Fibroblast of skin of right biceps (primary cell): ENCODE results near the gene KIN.
"Not testable (repeated sequence)": the region's sequence is repeated elsewhere in the genome, so short reads cannot be mapped to it uniquely, and the experiment has no call there.

Experiments
- DNase-seq: peaks from one replicate; pipeline ENCODE4 v3.0.0-alpha.2; 2013

Gene KIN

DNA sequence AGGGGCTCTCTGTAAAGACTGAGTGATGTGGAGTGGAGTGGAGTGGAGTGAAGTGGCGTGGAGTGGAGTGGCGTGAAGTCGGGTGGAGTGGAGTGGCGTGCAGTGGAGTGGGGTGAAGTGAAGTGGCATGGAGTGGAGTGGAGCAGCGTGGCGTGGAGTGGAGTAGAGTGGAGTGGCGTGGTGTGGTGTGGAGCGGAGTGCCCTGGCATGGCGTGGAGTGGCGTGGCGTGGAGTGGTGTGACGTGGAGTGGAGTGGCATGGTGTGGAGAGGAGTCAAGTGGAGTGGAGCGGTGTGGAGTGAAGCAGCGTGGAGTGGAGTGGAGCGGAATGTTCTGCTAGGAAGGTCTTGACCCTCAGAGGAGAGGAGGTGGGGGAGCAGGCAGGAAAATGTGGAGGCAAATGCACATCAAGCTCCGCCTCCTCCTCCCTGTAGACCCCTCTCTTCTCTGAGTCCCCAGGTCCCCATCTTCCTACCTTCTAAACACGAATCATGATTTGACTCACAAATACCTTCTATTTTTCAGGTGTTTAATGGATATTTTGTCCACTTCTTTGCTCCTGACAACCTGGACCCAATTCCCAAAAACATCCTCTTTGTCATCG lies 64.8 kb downstream of the KIN start:
- DNase-seq: no peak

GRCh38 chr10:7720478-7720877 lies 67.3 kb downstream of the KIN start:
- DNase-seq: no peak

- DNase-seq: no peak
Measured at GRCh38 chr10:7718685-7719084, 69.1 kb downstream of the KIN start.

DNA sequence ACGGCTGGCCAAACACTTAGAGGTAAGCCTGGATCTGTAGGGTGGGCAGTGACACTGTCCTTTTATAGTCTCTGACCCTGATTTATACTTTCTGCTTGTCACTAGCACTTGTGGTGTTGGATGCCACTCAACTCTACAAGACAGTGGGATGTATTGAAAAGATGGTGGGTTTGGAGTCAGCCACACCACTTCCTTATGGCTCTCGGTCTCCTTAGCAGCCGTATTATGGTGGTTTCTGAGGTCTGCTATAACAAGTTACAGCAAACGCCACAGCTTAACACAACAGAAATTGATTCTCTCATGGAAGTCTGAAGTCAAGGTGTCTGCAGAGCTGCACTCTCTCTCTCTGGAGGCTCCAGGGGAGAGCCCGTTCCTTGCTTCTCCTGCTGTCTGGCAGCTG lies 70.0 kb downstream of the KIN start:
- DNase-seq: no peak

GRCh38 chr10:7715515-7715914 lies 72.3 kb downstream of the KIN start:
- no peak for DNase-seq

GRCh38 chr10:7711075-7711474 lies 76.7 kb downstream of the KIN start:
- not testable (repeated sequence) for DNase-seq

DNA sequence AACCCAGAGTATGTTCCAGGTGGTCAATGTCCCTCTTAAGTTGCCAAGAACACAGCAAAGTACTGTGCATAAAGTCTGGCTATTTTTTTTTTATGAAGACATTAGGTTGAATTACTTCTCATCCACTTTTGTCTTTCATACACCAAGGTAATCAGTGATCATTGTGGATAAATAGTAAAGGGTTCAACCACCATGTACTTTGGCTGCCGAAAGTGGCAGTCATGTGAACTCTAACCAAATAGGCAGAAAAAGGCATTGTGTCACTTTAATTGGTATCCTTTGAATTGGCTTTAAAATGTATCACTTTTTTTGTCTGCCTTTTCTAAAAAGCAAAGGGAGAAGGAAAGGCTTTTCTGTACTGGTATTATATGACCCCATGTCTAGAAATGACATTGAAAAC lies 77.3 kb downstream of the KIN start:
- DNase-seq: no peak

GRCh38 chr10:7708832-7709231 lies 79.0 kb downstream of the KIN start:
- no peak for DNase-seq

DNA sequence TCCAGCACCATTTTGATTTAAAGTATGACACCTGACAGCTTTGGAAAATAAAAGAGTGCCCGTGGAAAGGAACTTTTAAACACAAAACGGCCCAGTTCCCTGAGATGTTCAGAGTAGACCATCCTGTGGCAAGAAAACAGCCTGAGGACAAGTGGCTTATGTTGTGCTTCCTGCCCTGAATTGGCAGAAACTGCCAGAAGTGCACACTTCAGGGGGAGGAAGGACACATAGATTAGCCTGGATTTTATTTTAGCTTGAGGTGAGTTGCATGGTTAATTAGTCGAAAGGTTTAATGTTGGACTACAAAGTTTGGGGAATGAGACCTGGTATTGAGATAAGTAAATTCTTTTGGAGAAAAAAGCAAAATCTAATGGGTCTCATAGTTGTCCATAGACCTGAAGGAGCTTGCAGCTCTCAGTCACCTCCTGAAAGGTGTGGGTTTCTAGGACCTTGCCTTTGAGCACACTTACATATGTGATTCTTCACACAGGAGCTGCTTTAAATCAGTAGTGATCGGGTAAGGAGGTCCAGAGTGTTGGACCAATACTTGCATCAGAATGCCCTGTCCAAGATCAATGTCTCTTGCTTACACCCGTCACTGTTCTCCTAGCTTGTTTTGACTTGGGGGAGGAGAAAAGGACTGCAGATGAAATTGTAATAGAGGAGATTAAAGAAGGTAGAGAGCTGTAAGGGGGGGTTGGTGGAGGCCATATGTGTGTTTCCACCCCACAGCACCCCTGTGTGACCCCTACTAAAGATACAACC lies 79.8 kb downstream of the KIN start:
- DNase-seq: no peak

GRCh38 chr10:7707102-7707501 lies 80.7 kb downstream of the KIN start:
- DNase-seq: no peak

- no peak for DNase-seq
Measured at GRCh38 chr10:7706534-7707073, 81.2 kb downstream of the KIN start.

- no peak for DNase-seq
Measured at GRCh38 chr10:7705341-7705740, 82.5 kb downstream of the KIN start.

DNA sequence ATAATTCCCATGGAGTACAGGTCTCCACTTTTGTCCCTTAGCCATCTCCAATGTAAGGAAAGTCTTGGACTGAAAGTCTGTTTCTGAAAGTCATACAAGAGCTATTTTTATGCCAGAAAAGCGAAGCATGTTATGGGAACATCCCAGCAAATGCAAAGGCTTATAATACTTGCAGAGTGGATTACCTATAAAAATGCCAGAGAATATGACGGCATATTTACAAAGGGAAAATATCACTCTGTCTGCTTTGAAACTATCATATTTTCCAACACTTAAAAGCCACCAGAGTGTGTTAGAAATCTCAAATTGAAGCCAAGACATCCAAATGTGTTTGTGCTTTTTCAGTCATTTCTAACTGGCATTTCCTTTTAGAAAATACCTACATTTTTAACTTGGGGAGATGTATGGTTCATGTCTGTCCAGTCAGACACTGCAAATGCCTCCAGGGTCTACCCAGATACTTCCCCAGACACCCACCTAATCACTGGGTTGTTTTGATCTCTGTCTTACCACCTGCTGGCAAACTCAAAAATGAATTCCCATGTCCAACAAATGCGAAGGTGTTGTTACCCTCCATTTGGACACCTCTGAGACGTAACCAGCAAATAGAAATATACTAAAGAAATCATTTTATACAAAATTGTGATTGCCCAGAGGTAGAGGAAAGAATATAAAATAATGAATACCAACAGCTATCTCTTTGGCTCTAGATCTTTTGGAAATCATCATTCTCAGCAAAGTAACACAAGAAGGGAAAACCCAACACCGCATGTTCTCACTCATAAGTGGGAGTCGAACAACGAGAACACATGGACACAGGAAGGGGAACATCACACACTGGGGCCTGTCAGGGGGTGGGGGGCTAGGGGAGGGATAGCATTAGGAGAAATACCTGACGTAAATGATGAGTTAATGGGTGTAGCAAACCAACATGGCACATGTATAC lies 83.4 kb downstream of the KIN start:
- no peak for DNase-seq

DNA sequence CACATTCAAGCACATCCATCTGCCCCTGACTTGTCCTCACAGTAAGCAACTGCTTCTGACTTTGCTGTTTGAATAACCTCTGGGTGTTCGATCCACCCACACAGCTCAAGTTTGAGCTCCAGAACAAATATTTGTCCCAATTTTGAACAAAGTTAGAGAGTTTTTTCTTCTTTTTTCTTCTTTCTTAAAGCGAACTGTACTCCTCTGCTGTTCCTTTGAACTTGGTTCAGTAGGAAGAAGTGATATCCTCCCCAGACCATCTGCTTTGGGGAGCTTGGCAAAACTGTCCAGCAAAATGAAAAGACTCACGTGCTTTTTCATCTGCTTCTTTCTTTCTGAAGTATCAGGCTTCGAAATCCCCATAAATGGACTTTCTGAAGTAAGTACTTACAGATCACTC lies 84.7 kb downstream of the KIN start, which contains the start of gene ITIH2:
Gene ITIH2, plus strand, starts transcription at position 177 of the 400 bp plus-strand sequence. Its CDS starts 119 bp downstream, at position 296.
- DNase-seq: no peak

- no peak for DNase-seq
Measured at GRCh38 chr10:7702288-7702812, 85.4 kb downstream of the KIN start.

GRCh38 chr10:7701158-7701742 lies 86.5 kb downstream of the KIN start:
- DNase-seq: no peak
